Smooth muscle cell (in vitro differentiated cells): ENCODE measurements around the gene DYNC2H1. TPM values are rescaled to one million over a fixed set of nuclear protein-coding genes. Genes with fewer than 3 reads are reported as not detected.

ENCODE experiments used
- DNase-seq: peaks from one replicate; lab custom pipeline; 2025; ENCODE audit not compliant: unreplicated experiment; lab: John Stamatoyannopoulos, UW
- H2AFZ ChIP-seq: fragments of 200-600 bp; sonication (generic); 2 replicates; pipeline ENCODE4 v1.6.0; 2016; ENCODE audit warnings: antibody characterized with exemption, low read depth, mild to moderate bottlenecking
- H3F3A ChIP-seq: fragments of 200-600 bp; sonication (generic); 2 replicates; pipeline ENCODE4 v1.6.0; 2017; ENCODE audit warnings: antibody characterized with exemption, low read depth
- H3K27ac ChIP-seq: fragments of 200-600 bp; sonication (generic); 2 replicates; pipeline ENCODE4 v1.5.1; 2016; ENCODE audit warnings: low read depth, mild to moderate bottlenecking
- H3K27me3 ChIP-seq: fragments of 200-600 bp; sonication (generic); 2 replicates; pipeline ENCODE4 v1.6.1; 2016; ENCODE audit warnings: low read depth, mild to moderate bottlenecking
- H3K36me3 ChIP-seq: fragments of 200-600 bp; sonication (generic); 2 replicates; pipeline ENCODE4 v1.5.1; 2016; ENCODE audit warnings: low read depth
- H3K4me1 ChIP-seq: fragments of 200-600 bp; sonication (generic); 2 replicates; pipeline ENCODE4 v1.5.1; 2016; ENCODE audit warnings: low read depth
- H3K4me2 ChIP-seq: fragments of 200-600 bp; sonication (generic); 2 replicates; pipeline ENCODE4 v1.6.0; 2016; ENCODE audit warnings: mild to moderate bottlenecking
- H3K4me3 ChIP-seq: fragments of 200-600 bp; sonication (generic); 2 replicates; pipeline ENCODE4 v1.5.1; 2016; ENCODE audit warnings: mild to moderate bottlenecking
- H3K79me2 ChIP-seq: fragments of 200-600 bp; sonication (generic); 2 replicates; pipeline ENCODE4 v1.6.0; 2016; ENCODE audit warnings: low read depth, mild to moderate bottlenecking
- H3K9ac ChIP-seq: fragments of 200-600 bp; sonication (generic); 2 replicates; pipeline ENCODE4 v1.6.0; 2016; ENCODE audit warnings: low read depth
- H3K9me3 ChIP-seq: fragments of 200-600 bp; sonication (generic); replicated peaks from 2 replicates; pipeline ENCODE4 v1.5.1; 2016; ENCODE audit warnings: low read depth
- H4K20me1 ChIP-seq: fragments of 200-600 bp; sonication (generic); 2 replicates; pipeline ENCODE4 v1.6.0; 2016; ENCODE audit warnings: low read depth
- CTCF ChIP-seq: fragments of 200-600 bp; sonication (generic); IDR thresholded peaks from 2 replicates; pipeline ENCODE4 v1.5.1; 2017; ENCODE audit warnings: borderline replicate concordance, mild to moderate bottlenecking, antibody characterized with exemption; ENCODE audit not compliant: insufficient read depth, poor library complexity, severe bottlenecking
- WGBS: methylation state at CpG from one replicate; pipeline ENCODE4 v1.1.7; 2016; ENCODE audit warnings: low lambda C conversion rate; 5-methylcytosine and 5-hydroxymethylcytosine counted together
- polyA plus RNA-seq: library from polyadenylated mRNA; unstranded; fragments of >200 nt; fragmentation: Nextera tagmentation; extraction: Ambion mirVana; gene quantifications from 2 replicates; pipeline ENCODE4 v1.2.1, GENCODE V29; 2016
- total RNA-seq: library from RNA; depleted of rRNA; stranded (reverse); fragments of >200 nt; gene quantifications from 2 replicates; pipeline ENCODE4 v1.2.3, GENCODE V29; 2014

Gene DYNC2H1
- total and polyA plus RNA-seq, 2 experiments from 2014 or later: 2.3 to 10.8 TPM

GRCh38 chr11:103450241-103450640 lies 341.0 kb downstream of the DYNC2H1 start:
- no peaks in the 10 kb centered on the region for H3K79me2 ChIP-seq
- no peak overlapping the region for H3K4me2 ChIP-seq
- no peaks in the 10 kb centered on the region for H4K20me1 ChIP-seq
- H3K4me3 ChIP-seq: no peak overlapping the region
- no peak for TF ChIP-seq CTCF
- DNase-seq: no peak
- WGBS: 92% methylated on average over 4 of the region's 4 CpGs
- no peak overlapping the region for H2AFZ ChIP-seq
- H3K4me1 ChIP-seq: no peaks in the 10 kb centered on the region
- no peaks in the 10 kb centered on the region for H3F3A ChIP-seq
- H3K27ac ChIP-seq: no peak overlapping the region
- H3K27me3 ChIP-seq: no peaks in the 10 kb centered on the region
- no peaks in the 10 kb centered on the region for H3K36me3 ChIP-seq
- no peaks in the 10 kb centered on the region for H3K9me3 ChIP-seq
- no peak overlapping the region for H3K9ac ChIP-seq

- no peaks in the 10 kb centered on the region for H4K20me1 ChIP-seq
- no peak overlapping the region for H3K4me3 ChIP-seq
- no peaks in the 10 kb centered on the region for H3K36me3 ChIP-seq
- no peaks in the 10 kb centered on the region for H3K9me3 ChIP-seq
- no peaks in the 10 kb centered on the region for H3K79me2 ChIP-seq
- no peak overlapping the region for H2AFZ ChIP-seq
- 92% methylated on average over 3 of the region's 3 CpGs for WGBS
- H3K4me1 ChIP-seq: no peaks in the 10 kb centered on the region
- no peak overlapping the region for H3K27ac ChIP-seq
- no peak overlapping the region for H3K4me2 ChIP-seq
- H3K27me3 ChIP-seq: no peaks in the 10 kb centered on the region
- no peak for TF ChIP-seq CTCF
- no peaks in the 10 kb centered on the region for H3F3A ChIP-seq
- H3K9ac ChIP-seq: no peak overlapping the region
- no peak for DNase-seq
These were observed 343.9 kb downstream of the DYNC2H1 start for GRCh38 chr11:103453126-103453525.

- no peak for DNase-seq
- no peaks in the 10 kb centered on the region for H3K79me2 ChIP-seq
- no peaks in the 10 kb centered on the region for H3K27me3 ChIP-seq
- no peak overlapping the region for H3K4me3 ChIP-seq
- no peaks in the 10 kb centered on the region for H3K9me3 ChIP-seq
- H3K9ac ChIP-seq: no peak overlapping the region
- H4K20me1 ChIP-seq: no peaks in the 10 kb centered on the region
- WGBS: 100% methylated on average over 4 of the region's 4 CpGs
- no peaks in the 10 kb centered on the region for H3K36me3 ChIP-seq
- no peaks in the 10 kb centered on the region for H3K4me1 ChIP-seq
- H3K4me2 ChIP-seq: no peak overlapping the region
- H3F3A ChIP-seq: no peaks in the 10 kb centered on the region
- no peak for TF ChIP-seq CTCF
- no peak overlapping the region for H3K27ac ChIP-seq
- no peak overlapping the region for H2AFZ ChIP-seq
These were observed 344.9 kb downstream of the DYNC2H1 start for GRCh38 chr11:103453915-103454709.

- no peak overlapping the region for H3K27ac ChIP-seq
- H3K9me3 ChIP-seq: no peaks in the 10 kb centered on the region
- 98% methylated on average over 1 of the region's 1 CpG for WGBS
- no peak for TF ChIP-seq CTCF
- H3K36me3 ChIP-seq: no peaks in the 10 kb centered on the region
- no peaks in the 10 kb centered on the region for H3K27me3 ChIP-seq
- no peaks in the 10 kb centered on the region for H3K4me1 ChIP-seq
- no peak overlapping the region for H2AFZ ChIP-seq
- H3F3A ChIP-seq: no peaks in the 10 kb centered on the region
- H4K20me1 ChIP-seq: no peaks in the 10 kb centered on the region
- no peaks in the 10 kb centered on the region for H3K79me2 ChIP-seq
- no peak overlapping the region for H3K9ac ChIP-seq
- no peak overlapping the region for H3K4me2 ChIP-seq
- no peak for DNase-seq
- H3K4me3 ChIP-seq: no peak overlapping the region
These were observed 355.2 kb downstream of the DYNC2H1 start for GRCh38 chr11:103464420-103464819.
